WTC11 (cell line): ENCODE measurements around the gene LAPTM5. TPM values are rescaled to one million over a fixed set of nuclear protein-coding genes. Genes with fewer than 3 reads are reported as not detected.

ENCODE experiments used
- ATAC-seq: fragments of 200-7000 bp; cut with Tn5 transposase; 2 replicates; pipeline ENCODE4 v1.10.0; 2021; ENCODE audit warnings: mild to moderate bottlenecking, moderate library complexity
- CTCF ChIA-PET: fragments of 300-600 bp; sonication (Branson Sonifier 250); formaldehyde crosslinking; loops from one replicate; lab custom pipeline; 2021; ENCODE audit warnings: antibody characterized with exemption; lab: Charles Lee
- POLR2A ChIA-PET: fragments of 350-600 bp; sonication (Branson Sonifier 250); formaldehyde crosslinking; loops from one replicate; lab custom pipeline; 2021; ENCODE audit warnings: antibody characterized with exemption; lab: Charles Lee
- DNase-seq: peaks from one replicate; pipeline ENCODE4 v3.0.0; 2021; ENCODE audit warnings: low spot score
- H3K27ac Mint-ChIP-seq: 2 replicates; pipeline ENCODE4 v1.8.0; 2021; ENCODE audit warnings: mixed read lengths
- H3K27me3 Mint-ChIP-seq: 2 replicates; pipeline ENCODE4 v1.8.0; 2021; ENCODE audit warnings: low read depth, mild to moderate bottlenecking, moderate library complexity, mixed read lengths
- H3K36me3 Mint-ChIP-seq: 2 replicates; pipeline ENCODE4 v1.8.0; 2021; ENCODE audit warnings: mixed read lengths
- H3K4me1 Mint-ChIP-seq: 2 replicates; pipeline ENCODE4 v1.8.0; 2022; ENCODE audit warnings: mixed read lengths
- H3K4me3 Mint-ChIP-seq: 2 replicates; pipeline ENCODE4 v1.8.0; 2021; ENCODE audit warnings: mild to moderate bottlenecking, moderate library complexity, mixed read lengths
- H3K9me3 Mint-ChIP-seq: 2 replicates; pipeline ENCODE4 v1.8.0; 2021; ENCODE audit warnings: mixed read lengths
- AFF4 ChIP-seq: sonication (generic); formaldehyde crosslinking; IDR thresholded peaks from 2 replicates; pipeline ENCODE4 v1.8.1; 2023; ENCODE audit warnings: mild to moderate bottlenecking, missing genetic modification reagents, borderline replicate concordance
- CBFB ChIP-seq: sonication (generic); formaldehyde crosslinking; IDR thresholded peaks from 2 replicates; pipeline ENCODE4 v1.8.1; 2022; ENCODE audit warnings: mild to moderate bottlenecking, low read depth, missing genetic modification reagents
- CREB1 ChIP-seq: sonication (generic); formaldehyde crosslinking; IDR thresholded peaks from 2 replicates; pipeline ENCODE4 v1.8.0; 2023; ENCODE audit warnings: mild to moderate bottlenecking, missing genetic modification reagents
- CREM ChIP-seq: sonication (generic); formaldehyde crosslinking; IDR thresholded peaks from 2 replicates; pipeline ENCODE4 v1.8.1; 2022; ENCODE audit warnings: mild to moderate bottlenecking, missing genetic modification reagents, moderate library complexity
- CTCF ChIP-seq: fragments of 200-600 bp; IDR thresholded peaks from 2 replicates; pipeline ENCODE4 v1.8.0; 2022; ENCODE audit warnings: antibody characterized with exemption
- E2F1 ChIP-seq: sonication (generic); formaldehyde crosslinking; IDR thresholded peaks from 2 replicates; pipeline ENCODE4 v1.8.0; 2022; ENCODE audit warnings: mild to moderate bottlenecking, missing genetic modification reagents
- E2F5 ChIP-seq: sonication (generic); formaldehyde crosslinking; IDR thresholded peaks from 2 replicates; pipeline ENCODE4 v1.8.1; 2022; ENCODE audit warnings: mild to moderate bottlenecking, moderate library complexity, missing genetic modification reagents
- ELF4 ChIP-seq: sonication (generic); formaldehyde crosslinking; IDR thresholded peaks from 2 replicates; pipeline ENCODE4 v1.8.1; 2022; ENCODE audit warnings: low read depth, mild to moderate bottlenecking, moderate library complexity, missing genetic modification reagents
- GRHL2 ChIP-seq: fragments of 250-450 bp; sonication (Bioruptor Pico); IDR thresholded peaks from 2 replicates; pipeline ENCODE4 v1.8.0; 2022; ENCODE audit warnings: mild to moderate bottlenecking, moderate library complexity; ENCODE audit not compliant: insufficient replicate concordance, severe bottlenecking
- IRF2 ChIP-seq: sonication (generic); formaldehyde crosslinking; IDR thresholded peaks from 2 replicates; pipeline ENCODE4 v1.8.0; 2022; ENCODE audit warnings: low read depth, missing genetic modification reagents, borderline replicate concordance
- JAZF1 ChIP-seq: fragments of 250-450 bp; sonication (Bioruptor Pico); IDR thresholded peaks from 2 replicates; pipeline ENCODE4 v1.9.0; 2021; ENCODE audit warnings: moderate library complexity, mild to moderate bottlenecking, inconsistent platforms
- MYBL2 ChIP-seq: sonication (generic); formaldehyde crosslinking; IDR thresholded peaks from 2 replicates; pipeline ENCODE4 v1.8.1; 2023; ENCODE audit warnings: mild to moderate bottlenecking, moderate library complexity, missing genetic modification reagents
- NR2C2 ChIP-seq: sonication (generic); formaldehyde crosslinking; IDR thresholded peaks from 2 replicates; pipeline ENCODE4 v1.8.0; 2022; ENCODE audit warnings: mild to moderate bottlenecking, missing genetic modification reagents
- RORB ChIP-seq: fragments of 250-450 bp; sonication (Bioruptor Pico); IDR thresholded peaks from 2 replicates; pipeline ENCODE4 v1.9.0; 2021; ENCODE audit warnings: mild to moderate bottlenecking
- SMAD4 ChIP-seq: sonication (generic); formaldehyde crosslinking; IDR thresholded peaks from 2 replicates; pipeline ENCODE4 v1.8.0; 2022; ENCODE audit warnings: mild to moderate bottlenecking, missing genetic modification reagents
- SP1 ChIP-seq: sonication (generic); formaldehyde crosslinking; conservative IDR thresholded peaks from 2 replicates; pipeline ENCODE4 v1.8.1; 2022; ENCODE audit warnings: missing genetic modification reagents
- TCF7 ChIP-seq: sonication (generic); formaldehyde crosslinking; IDR thresholded peaks from 2 replicates; pipeline ENCODE4 v1.8.0; 2022; ENCODE audit warnings: mild to moderate bottlenecking, low read depth, missing genetic modification reagents, moderate library complexity
- TEAD1 ChIP-seq: sonication (generic); formaldehyde crosslinking; IDR thresholded peaks from 2 replicates; pipeline ENCODE4 v1.8.0; 2022; ENCODE audit warnings: mild to moderate bottlenecking, missing genetic modification reagents
- TEAD4 ChIP-seq: sonication (generic); formaldehyde crosslinking; IDR thresholded peaks from 2 replicates; pipeline ENCODE4 v1.8.0; 2022; ENCODE audit warnings: mild to moderate bottlenecking, missing genetic modification reagents
- USF2 ChIP-seq: sonication (generic); formaldehyde crosslinking; IDR thresholded peaks from 2 replicates; pipeline ENCODE4 v1.8.1; 2023; ENCODE audit warnings: mild to moderate bottlenecking, missing genetic modification reagents, moderate library complexity
- ZBTB21 ChIP-seq: sonication (generic); formaldehyde crosslinking; IDR thresholded peaks from 2 replicates; pipeline ENCODE4 v1.8.1; 2023; ENCODE audit warnings: mild to moderate bottlenecking, missing genetic modification reagents, borderline replicate concordance
- ZMAT4 ChIP-seq: fragments of 250-450 bp; sonication (Bioruptor Pico); IDR thresholded peaks from 2 replicates; pipeline ENCODE4 v1.9.0; 2021; ENCODE audit warnings: mild to moderate bottlenecking
- ZNF232 ChIP-seq: sonication (generic); formaldehyde crosslinking; IDR thresholded peaks from 2 replicates; pipeline ENCODE4 v1.8.0; 2022; ENCODE audit warnings: mild to moderate bottlenecking, missing genetic modification reagents
- ZNF416 ChIP-seq: fragments of 250-450 bp; sonication (Bioruptor Pico); IDR thresholded peaks from 2 replicates; pipeline ENCODE4 v1.9.0; 2021; ENCODE audit warnings: mild to moderate bottlenecking, inconsistent platforms
- ZNF423 ChIP-seq: fragments of 250-450 bp; sonication (Bioruptor Pico); IDR thresholded peaks from 2 replicates; pipeline ENCODE4 v2.1.2; 2022; ENCODE audit warnings: mild to moderate bottlenecking, moderate library complexity
- ZNF671 ChIP-seq: fragments of 250-450 bp; sonication (Bioruptor Pico); IDR thresholded peaks from 2 replicates; pipeline ENCODE4 v1.8.0; 2021; ENCODE audit warnings: mild to moderate bottlenecking
- total RNA-seq: library from RNA; stranded (reverse); gene quantifications from 3 replicates; pipeline ENCODE4 v1.2.3, GENCODE V29; 2021

The LAPTM5 gene
- total RNA-seq, 1 experiment from 2014 or later: 1.3 TPM

GRCh38 chr1:30715886-30716285, 41.7 kb downstream of the LAPTM5 start:
- POLR2A ChIA-PET: interaction anchor here (0.6 kb wide), 1 partner anchor 67 kb away, joined by 3 read pairs; no protein-coding TSS in a partner anchor
- DNase-seq: no peak
- H3K4me3 Mint-ChIP-seq: no peak overlapping the region
- TF ChIP-seq E2F1 (no peak), SP1 (CRISPR knock-in tag) (no peak), TCF7 (CRISPR knock-in tag) (no peak), TEAD4 (CRISPR knock-in tag) (no peak), ZNF423 (CRISPR knock-in tag) (no peak), SMAD4 (CRISPR knock-in tag) (no peak), ZBTB21 (CRISPR knock-in tag) (no peak), ELF4 (CRISPR knock-in tag) (no peak), MYBL2 (CRISPR knock-in tag) (no peak), CREB1 (CRISPR knock-in tag) (no peak), ZNF671 (no peak), CREM (no peak), TEAD1 (CRISPR knock-in tag) (no peak), GRHL2 (CRISPR knock-in tag) (no peak), USF2 (CRISPR knock-in tag) (no peak), ZMAT4 (no peak)
- TF ChIP-seq, all 79 proteins: peak for 0
- CTCF ChIA-PET: interaction anchor here (3.4 kb wide), 1 partner anchor 9 kb away, joined by 16 read pairs; no protein-coding TSS in a partner anchor
- Mint-ChIP-seq H3K27ac (no peak overlapping the region), H3K4me1 (no peaks in the 10 kb centered on the region), H3K36me3 (peaks cover 8% of the 10 kb centered on the region), H3K27me3 (peaks cover 6% of the 10 kb centered on the region), H3K9me3 (peaks cover 27% of the 10 kb centered on the region)
- no peak for ATAC-seq

- peaks cover 8% of the 10 kb centered on the region for H3K36me3 Mint-ChIP-seq
- H3K9me3 Mint-ChIP-seq: peaks cover 27% of the 10 kb centered on the region
- ChIA-PET CTCF (interaction anchor here (1.4 kb wide), 1 partner anchor 30 kb away, joined by 3 read pairs; no protein-coding TSS in a partner anchor), POLR2A (interaction anchor here (0.6 kb wide), 1 partner anchor 68 kb away, joined by 3 read pairs; no protein-coding TSS in a partner anchor)
- ATAC-seq (no peak), DNase-seq (peak; percentile 47)
- H3K27me3 Mint-ChIP-seq: peaks cover 6% of the 10 kb centered on the region
- TF ChIP-seq CTCF (peak; percentile 72), ZNF232 (CRISPR knock-in tag) (no peak)
- H3K27ac Mint-ChIP-seq: no peak overlapping the region
- no peaks in the 10 kb centered on the region for H3K4me1 Mint-ChIP-seq
- H3K4me3 Mint-ChIP-seq: no peak overlapping the region
Observed at GRCh38 chr1:30715216-30715615, 42.4 kb downstream of the LAPTM5 start.

- Mint-ChIP-seq H3K4me1 (no peaks in the 10 kb centered on the region), H3K9me3 (peaks cover 27% of the 10 kb centered on the region), H3K36me3 (peaks cover 8% of the 10 kb centered on the region), H3K27me3 (peaks cover 6% of the 10 kb centered on the region), H3K27ac (no peak overlapping the region), H3K4me3 (no peak overlapping the region)
- CTCF ChIA-PET: interaction anchor here (1.4 kb wide), 1 partner anchor 29 kb away, joined by 3 read pairs; no protein-coding TSS in a partner anchor
- no peak for DNase-seq
- POLR2A ChIA-PET: no interaction called here
- ATAC-seq: no peak
- TF ChIP-seq NR2C2 (no peak), ZNF671 (no peak), CBFB (CRISPR knock-in tag) (no peak), ZNF416 (CRISPR knock-in tag) (no peak), IRF2 (CRISPR knock-in tag) (no peak), RORB (CRISPR knock-in tag) (no peak), AFF4 (CRISPR knock-in tag) (no peak), E2F5 (no peak), JAZF1 (CRISPR knock-in tag) (no peak)
Observed at GRCh38 chr1:30714536-30715090, 43.0 kb downstream of the LAPTM5 start.
